Vagina (tissue), 2 donors: Measurements from ENCODE around the gene HOXB6.

Experiments
- POLR2A ChIP-seq, 2 donors: fragments of 450-650 bp; IDR thresholded peaks; one replicate each; pipeline ENCODE4 v1.6.1; 2017; ENCODE audit warnings: antibody characterized with exemption in 2 of 2, mild to moderate bottlenecking in 2 of 2, moderate library complexity in 2 of 2
- TF ChIP-seq, protein P1 (sequence below), 3 experiments: fragments of 450-650 bp in 2 of 3; fragments of 200-600 bp in 1 of 3; sonication (generic) in 1 of 3; IDR thresholded peaks; one replicate each; pipeline ENCODE4 v1.5.1; 2017 to 2019; ENCODE audit warnings: antibody characterized with exemption in 3 of 3, mild to moderate bottlenecking in 2 of 3, moderate library complexity in 2 of 3

DNA sequence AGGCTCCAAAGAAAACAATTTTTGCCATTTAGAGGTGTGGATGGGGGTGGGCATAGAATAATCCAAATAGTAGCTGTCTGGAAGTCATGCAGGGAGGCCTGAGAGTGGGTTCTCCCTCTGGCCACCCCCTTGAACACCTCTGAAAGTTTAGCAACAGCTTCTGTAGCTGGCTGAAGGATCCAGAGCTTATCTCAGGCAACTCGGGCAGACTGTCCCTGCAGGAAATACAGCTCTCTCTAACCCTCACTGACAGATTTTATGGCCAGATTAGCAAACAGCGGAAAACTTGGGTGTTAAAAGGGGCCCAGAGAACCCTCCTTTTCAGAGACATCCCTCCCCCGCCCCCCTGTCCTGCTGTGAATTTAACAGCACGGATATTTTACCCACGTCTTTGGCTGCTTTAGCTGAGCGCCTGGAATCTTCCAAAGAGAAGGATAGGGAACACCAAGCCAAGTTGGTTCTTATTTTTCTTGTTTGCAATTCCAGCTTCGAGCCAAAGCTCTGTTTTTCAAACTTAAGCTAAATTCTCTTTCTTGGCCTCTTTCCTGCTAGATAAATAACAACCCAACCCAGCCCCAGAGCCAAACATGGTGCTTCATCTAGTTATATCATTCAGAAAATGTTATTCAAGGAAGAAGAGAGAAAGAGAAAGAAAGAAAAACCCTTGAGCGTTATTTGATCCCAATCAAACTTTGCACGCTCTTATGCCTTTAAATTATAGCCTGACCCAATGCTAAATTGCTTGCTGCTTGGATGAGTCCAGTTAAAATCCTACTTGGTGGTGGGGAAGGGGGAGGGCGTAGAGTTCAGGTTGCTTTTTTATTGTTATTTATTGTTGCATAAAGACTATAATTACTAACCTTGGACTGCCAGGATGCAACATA lies 57.6 kb downstream of the HOXB6 start:
- TF ChIP-seq, protein P1, sequence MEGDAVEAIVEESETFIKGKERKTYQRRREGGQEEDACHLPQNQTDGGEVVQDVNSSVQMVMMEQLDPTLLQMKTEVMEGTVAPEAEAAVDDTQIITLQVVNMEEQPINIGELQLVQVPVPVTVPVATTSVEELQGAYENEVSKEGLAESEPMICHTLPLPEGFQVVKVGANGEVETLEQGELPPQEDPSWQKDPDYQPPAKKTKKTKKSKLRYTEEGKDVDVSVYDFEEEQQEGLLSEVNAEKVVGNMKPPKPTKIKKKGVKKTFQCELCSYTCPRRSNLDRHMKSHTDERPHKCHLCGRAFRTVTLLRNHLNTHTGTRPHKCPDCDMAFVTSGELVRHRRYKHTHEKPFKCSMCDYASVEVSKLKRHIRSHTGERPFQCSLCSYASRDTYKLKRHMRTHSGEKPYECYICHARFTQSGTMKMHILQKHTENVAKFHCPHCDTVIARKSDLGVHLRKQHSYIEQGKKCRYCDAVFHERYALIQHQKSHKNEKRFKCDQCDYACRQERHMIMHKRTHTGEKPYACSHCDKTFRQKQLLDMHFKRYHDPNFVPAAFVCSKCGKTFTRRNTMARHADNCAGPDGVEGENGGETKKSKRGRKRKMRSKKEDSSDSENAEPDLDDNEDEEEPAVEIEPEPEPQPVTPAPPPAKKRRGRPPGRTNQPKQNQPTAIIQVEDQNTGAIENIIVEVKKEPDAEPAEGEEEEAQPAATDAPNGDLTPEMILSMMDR (IDR thresholded peaks at IDR 0.05), result no peak
- no peak for TF ChIP-seq POLR2A (IDR thresholded peaks at IDR 0.05)
